GM21528 (cell line): ENCODE measurements around the gene SHROOM3.

Experiments
- ATAC-seq: cut with Tn5 transposase; IDR thresholded peaks from one replicate; pipeline ENCODE4 v1.9.1; 2021; ENCODE audit warnings: mild to moderate bottlenecking, moderate library complexity; ENCODE audit not compliant: unreplicated experiment, low FRiP score

SHROOM3 gene

DNA sequence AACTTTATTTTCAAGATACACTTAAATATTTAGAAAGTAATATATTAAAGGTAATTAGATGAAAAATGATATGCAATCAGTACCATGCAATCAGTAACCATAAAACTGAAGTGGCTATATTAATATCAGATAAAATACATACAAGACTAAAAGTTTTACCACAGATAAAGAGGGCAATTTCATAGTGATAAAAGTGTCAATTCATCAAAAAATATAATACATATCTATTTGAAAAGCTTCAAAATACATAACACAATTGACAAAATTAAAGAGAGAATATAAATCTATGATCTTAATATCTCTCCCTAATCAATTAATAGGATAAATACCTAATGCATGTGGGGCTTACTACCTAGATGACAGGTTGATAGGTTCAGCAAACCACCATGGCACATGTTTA, 357.4 kb downstream of the SHROOM3 start:
- no peak for ATAC-seq

DNA sequence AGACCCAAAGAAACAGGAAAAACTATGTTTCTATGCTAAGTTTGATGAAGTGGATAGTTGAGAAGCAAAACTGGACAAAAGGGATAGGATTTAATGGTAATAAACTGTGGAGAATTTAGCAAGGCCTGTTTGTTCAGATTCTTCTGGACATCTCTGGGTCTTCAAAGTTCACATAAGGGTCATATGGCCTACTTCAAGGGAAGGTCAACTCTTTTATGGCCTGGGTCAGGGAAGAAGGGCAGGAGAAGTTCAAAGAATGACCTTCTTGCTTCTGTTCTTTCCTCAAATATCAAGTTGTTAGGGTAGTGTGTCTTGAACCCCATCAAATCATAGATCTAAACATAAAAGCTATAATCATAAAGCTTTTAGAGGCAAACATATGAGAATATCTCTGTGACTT, 360.2 kb downstream of the SHROOM3 start:
- ATAC-seq: no peak

DNA sequence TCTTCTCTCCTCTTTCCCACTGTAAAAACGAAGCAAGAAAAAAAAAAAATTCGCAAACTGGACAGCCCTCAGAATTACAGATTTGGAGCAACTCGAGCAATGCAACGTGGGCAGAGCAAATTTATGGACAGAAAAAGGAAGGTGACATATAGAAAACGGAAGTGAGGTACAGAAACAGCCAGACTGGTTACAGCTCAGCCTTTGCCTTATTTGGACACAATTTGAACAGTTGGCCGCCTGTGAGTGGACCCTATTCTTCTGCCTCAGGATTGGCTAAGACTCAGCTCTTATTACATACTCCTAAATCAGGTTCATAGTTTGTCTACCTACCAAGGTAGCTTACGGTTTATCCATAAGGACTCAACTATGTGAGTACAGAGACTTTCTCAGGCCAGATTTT, 364.1 kb downstream of the SHROOM3 start:
- ATAC-seq: no peak

DNA sequence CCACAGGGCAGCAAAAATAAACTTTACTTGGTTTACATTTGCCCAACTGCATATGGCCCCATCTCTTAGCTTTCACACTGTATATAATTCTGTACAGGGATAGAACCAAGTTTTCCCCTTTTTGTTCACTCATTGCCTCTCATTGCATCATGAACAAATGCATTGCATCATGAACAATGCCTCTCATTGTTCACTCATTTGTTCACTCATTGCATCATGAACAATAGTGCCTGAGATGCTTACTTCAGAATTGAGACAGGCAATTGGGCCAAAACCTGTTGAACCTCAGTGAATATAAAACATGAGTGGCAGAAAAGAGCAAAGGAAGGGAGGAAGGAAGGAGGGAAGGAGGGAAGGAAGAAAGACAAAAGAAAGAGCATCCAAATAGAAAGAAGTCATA, 364.7 kb downstream of the SHROOM3 start:
- no peak for ATAC-seq

DNA sequence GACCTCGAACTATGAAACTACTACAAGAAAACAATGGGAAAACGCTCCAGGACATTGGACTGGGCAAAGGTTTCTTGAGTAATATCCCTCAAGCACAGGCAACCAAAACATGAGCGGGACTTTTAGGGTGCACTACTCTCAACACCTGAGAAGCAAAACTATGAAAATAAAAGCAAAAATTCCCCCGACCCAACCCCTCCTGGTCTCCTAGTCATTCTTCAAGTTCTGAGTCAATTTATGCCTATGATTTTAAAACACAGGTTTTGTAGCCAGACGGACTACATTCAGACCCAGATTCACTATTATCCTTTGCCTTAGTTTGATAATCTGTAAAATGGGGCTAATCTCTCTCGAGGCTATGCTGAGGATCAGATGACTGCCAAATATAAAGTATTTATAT, 365.9 kb downstream of the SHROOM3 start:
- ATAC-seq: no peak

DNA sequence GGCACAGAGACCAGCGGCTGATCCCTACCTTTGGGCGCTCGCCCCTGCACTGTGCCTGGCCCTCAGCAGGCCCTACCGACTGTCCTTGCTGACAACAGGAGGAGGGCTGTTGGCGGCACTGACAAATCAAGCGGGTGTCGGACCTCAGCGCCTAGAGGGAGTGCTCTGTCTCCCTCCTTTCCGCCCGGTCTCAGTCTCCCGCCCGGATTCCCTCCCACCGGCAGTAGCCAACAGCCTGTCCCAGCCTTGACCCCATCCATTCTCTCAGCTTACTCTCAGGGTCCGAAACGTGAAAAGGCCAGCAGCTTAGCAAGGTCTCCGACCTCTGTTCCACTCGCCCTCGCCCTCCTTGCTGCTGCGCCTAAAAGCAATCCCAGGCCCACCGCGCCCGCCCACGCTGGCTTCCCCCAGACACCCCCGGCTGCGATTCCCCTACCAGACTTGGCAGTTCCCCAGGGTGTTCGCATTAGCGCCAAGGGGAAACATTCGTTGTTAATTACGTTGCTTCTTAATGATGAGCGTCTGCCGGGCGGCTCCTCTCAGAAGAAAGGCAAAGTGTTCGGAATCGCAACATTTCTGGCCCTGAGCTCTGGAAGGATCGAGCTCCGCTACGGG, 366.7 kb downstream of the SHROOM3 start:
- ATAC-seq: no peak

DNA sequence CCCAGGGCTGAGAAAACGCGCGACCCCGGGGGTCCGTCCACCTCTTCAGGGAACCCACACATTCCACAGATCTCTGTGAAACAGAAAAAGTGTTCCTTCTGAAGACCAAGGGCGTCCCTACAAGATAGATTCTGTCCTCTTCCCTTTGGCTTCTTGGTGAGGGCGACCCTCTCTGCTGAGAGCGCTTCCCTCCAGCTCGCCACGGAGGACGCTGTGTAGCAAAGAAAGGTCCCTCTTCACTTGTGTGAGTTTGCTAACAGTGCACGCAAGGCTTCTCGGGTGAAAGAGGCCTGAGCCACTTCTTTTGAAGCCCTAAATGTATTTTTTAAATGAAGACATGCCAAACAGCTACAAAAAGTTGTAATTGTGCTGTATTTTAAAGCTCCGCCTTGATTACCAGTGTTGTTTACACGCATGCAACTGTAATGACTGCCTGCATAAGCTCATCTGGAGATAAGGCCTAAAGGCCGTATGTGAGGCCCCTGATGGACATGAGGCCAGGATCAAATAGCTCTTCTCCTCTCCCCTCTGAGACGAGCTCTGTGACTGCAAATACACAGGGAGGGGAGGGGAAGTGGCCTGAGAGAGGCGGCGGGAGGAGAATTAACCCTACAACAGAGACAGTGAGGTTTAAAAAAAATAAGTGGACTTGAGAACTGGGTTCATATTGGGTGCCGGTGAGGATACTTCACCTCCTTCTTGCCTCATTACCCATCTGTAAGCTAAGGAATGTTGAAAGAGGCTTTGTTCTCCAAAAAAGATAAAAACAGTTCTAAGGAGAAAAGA, 367.4 kb downstream of the SHROOM3 start:
- no peak for ATAC-seq

DNA sequence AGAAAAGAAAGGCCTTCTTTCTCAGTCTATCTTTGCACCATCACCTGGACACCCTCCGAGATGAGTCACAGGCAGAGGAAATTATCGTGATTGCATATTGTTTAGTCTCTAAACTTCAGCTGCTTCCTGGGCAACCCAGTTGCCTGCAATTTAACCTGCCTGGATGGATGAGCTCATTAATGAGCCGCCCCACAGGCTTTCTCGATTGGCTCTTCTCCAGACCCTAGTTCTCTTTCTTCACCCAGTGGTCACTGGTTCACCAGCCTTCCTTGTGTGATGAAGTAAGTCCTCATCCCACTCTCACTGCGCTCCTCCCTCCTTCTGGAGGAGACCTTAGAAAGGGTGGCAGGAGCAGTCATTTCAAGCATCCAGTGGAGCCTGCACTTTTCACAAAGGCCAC, 368.5 kb downstream of the SHROOM3 start:
- no peak for ATAC-seq

DNA sequence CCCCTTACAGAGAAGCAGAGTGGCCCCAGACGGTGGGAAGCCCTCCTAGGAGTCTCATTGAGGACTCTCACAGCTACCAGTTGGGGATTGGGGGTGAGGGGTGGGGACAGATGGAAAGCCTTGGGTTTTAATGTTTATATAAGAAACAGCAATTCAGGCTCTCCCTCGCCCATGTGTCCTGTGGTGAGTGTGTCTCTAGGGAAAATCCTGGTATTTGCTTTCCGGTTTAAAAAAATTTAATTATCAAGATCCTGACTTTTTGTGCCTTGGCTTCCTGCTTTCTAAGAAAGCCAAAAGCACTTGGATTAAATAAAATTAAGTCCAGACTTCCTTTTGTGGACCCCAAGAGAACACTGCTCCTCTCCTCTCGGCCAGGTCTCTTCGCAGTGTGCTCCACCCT, 369.1 kb downstream of the SHROOM3 start:
- no peak for ATAC-seq

DNA sequence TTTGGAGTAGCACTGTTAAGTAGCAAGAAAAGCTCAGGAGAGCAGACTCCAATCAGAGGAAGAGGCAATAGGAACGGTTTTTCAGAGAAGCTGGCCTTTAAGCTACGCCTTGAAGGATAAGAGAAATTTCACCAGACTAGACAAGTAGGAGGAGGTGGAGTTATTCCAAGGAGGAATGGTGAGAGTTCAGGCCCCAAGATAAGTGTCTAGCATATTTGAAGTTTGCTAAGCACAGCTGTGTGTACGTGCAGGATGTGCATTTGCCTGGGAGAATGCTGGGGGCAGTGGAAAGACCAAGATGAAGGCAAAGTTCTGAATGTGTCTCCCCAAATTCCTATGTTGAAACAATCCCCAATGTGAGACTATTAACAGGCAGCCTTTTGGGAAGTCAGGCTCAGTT, 371.3 kb downstream of the SHROOM3 start:
- no peak for ATAC-seq

DNA sequence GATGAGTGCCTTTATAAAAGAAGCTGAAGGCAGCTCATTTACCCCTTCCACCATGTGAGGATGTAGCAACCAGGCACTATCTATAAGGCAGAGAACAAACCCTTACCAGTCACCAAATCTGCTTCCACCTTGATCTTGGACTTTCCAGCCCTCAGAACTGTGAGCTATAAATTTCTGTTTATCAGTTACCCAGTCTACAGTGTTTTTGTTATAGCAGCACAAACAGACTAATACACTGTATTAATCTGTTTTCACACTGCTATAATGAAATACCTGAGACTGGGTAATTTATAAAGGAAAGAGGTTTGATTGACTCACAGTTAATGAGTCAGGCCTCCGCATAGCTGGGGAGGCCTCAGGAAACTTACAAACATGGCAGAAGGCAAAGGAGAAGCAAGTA, 371.7 kb downstream of the SHROOM3 start:
- no peak for ATAC-seq

DNA sequence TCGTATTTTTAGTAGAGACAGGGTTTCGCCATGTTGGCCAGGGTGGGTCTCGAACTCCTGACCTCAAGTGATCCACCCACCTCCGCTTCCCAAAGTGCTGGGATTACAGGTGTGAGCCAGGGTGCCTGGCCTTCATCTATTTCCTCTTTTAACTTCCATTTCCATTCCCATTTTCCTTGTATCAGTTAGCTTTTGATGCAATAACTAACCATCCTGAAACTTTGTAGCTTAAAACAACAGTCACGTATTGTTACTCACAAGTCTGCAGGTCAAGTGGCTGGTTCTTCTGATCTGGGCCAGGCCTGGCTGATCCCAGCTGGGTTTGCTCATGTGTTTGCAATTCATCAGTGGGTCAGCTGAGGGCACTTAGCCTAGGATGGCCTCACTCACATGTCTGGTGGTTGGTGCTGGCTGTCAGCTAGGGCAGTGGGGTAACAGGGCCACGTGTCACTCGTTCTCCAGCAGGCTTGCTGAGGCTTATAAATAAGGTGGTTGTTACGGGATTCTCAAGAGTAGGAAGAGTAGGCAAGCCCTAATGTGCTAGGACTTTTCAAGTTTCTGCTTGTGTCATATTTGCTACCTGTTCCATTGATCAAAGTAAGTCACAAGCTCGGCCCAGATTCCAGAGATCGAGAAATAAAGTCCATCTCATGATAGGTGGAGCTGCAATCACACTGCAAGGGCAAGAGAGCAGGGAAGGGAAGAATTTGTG, 374.7 kb downstream of the SHROOM3 start:
- no peak for ATAC-seq

DNA sequence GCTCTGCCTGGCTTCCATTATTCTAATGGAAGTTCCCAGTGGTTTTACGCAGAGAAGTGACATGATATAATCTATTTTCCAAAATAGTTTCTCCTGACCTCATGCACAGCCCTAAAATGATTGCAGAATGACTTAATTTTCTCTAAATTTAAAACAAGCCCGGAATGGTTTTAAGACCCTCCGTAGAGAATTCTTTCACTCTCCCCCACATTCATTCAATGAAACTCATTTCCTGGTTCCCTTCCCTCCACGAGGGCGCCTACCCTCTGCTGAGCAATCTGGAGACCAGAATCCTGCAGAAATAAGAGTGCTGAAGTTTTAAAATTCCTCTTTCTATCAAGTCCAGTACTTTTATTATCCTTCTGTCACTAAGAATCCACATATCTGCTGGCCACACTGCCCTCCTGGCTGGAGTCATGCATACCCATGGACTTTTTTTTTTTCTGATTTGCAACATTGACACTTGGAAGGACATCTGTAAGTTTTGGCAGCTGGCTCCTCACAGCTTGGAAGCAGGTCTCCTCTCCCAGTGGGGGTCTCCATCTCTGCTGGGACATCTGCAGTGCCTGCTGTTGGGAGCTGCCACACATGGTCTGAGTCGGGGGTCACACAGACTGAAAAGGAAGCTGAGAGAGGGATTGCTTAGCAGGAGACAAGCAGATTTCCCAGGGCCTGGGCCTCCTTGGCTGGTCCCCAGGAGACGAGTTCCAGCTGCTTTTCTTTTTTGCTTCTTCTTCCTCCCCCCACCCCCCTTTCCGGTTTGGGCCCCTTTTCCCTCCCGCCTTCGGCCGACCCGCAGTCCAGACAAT, 376.8 kb downstream of the SHROOM3 start:
- ATAC-seq: no peak

DNA sequence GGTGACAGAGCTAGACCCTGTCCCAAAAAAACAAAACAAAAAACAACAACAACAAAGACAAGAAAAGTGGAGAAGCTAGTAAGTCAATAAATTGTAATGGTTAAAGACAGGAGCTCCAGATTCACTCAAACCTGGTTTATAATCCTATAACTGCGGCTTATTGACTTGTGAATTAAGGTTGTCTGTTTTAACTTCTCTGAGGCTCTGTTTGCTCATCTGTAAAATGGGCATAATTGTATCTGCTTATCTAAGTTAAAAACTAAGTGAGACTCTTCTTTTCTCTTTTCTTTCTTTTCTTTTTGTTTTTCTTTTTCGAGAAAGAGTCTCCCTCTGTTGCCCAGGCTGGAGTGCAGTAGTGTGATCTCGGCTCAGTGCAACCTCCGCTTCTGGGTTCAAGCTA, 378.0 kb downstream of the SHROOM3 start:
- ATAC-seq: no peak

DNA sequence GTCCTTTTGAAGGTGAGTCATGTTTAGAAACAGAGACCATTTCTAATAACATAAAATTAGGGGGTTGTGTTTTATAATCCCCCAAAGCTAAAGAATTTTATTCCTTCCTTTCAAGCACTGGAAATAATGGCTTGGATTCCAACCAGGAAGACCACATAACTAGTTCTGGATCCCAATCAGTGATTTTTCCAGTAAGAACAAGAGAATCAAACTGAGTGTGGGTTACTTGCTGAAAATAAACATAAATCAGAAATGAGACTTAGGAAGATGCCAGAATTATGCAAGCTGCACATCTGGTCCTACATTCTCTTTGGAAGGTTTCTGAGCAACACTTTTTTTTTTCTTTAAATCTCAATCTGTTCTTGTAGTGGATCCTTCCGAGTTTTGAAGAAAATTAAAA, 386.6 kb downstream of the SHROOM3 start:
- no peak for ATAC-seq

DNA sequence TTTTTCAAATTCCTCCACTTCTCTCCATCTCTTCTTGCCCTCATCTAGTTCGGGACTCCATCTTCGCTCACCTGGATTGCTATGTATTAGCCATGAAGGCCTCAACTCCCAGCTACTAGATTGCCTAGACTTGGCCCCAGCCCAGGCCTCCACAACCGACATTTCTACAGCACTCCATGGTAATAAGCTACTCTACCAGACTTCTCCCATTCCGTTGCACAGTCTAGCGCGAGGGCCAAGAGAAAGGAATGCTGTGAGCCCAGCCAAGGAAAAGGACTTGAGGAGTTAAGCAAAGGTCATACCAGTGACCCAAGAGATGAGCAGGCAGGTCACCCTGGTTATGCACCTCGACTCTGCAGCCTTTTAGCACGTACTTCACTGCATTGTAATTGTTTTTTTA, 387.3 kb downstream of the SHROOM3 start:
- no peak for ATAC-seq

DNA sequence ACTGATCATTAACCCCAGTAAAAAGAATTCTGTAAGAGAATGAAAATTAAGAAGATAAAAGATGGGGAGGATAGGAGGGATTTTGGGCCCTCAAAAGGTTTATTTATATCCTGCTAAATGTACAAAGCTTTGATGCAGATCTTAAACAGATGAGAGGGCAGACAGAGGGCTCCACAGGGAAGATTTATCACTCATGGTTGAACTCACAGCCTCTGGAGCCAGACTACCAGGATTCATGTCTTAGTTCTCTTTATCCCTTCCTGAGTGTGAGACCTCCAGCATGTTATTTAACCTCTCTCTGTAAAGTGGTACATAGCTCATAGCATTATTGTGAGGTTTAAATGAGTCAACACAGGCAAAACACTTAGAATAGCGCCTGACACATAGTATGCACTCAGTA, 388.5 kb downstream of the SHROOM3 start:
- ATAC-seq: no peak

DNA sequence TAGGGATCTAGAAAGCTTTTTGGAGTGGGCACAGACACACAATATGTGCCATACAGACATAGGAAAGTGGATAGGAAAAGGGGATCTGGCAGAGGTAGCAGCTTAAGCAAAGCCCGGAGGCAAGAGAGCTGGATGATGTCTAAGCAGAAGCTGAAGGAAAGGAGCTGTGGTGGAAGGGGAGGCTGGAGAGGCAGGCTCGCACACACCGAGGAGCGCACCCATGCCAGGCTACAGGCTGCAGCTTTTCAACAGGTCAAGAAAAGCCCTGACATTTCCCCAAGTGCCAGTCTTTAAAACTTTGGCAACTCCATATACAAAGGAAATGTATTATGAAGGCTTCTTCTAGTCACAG, 395.6 kb downstream of the SHROOM3 start:
- ATAC-seq: no peak

DNA sequence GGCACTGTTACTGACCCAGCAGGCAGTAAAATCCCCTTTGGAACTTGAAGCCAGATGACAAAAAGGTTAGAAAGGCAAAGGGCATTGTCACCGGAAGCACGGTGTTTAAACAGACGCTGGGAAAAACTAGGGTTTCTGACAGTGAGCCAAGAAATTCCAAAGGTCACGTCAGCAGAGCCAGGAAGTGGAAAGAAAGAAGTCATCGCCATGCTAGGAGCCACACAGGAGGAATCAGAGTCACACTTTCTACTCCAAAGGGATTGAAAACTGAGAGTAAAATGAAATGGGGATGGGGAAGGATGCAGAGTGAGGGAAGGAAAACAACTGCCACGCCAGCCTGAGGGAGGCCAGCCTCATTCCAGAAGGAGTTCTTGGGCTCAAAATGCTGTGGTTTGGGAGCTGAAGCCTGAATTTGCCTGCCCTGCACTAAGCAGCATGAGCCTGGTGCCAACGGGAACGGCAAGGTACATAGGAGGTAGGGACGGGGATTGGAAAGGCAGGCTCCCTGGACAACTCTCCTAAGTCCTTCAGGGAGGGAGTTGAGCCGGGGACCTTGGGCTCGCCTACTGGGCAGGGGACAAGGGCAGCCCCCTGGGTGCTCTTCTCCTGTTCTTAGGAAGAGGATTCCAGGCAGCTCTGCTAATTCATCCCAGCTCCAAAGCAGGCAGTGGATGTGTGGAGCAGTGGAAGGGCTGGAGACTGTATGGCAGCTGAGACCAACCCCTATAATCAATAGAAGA, 396.1 kb downstream of the SHROOM3 start:
- ATAC-seq: no peak

DNA sequence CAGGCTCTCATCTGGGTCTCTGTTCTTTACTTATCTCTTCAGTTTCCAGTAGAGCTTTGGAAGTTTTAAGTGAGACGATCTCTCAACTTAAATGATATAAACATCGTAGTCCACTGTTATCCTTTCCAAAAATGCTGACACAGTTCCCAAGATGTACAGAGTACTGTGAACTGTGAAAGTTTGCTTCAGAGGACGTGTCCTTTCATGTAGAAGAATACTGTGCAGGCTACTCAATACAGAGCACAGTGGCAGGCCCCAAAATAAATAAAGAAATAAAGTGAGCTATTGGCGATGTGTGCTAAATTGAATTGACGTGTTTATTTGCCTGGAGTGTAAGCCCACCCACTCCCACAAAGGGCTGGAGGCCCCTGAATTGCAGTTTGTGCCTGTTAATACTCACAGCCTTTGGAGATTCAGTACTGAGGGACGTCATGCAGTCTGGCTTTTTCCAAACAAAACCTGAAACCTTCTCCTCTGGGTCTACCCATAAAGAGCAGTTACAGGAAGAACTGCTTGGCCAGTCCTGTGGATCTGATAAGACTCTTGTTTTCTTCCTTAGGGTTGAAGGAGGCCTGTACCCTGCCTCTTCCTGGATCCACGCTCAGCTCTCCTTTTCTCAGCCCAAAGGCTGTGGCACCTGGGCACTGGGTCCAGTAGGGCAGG, 396.8 kb downstream of the SHROOM3 start:
- ATAC-seq: no peak
